Omental fat pad (tissue), 4 donors: Measurements from ENCODE around the gene FAM13A. TPM values are rescaled to one million over a fixed set of nuclear protein-coding genes. Genes with fewer than 3 reads are reported as not detected.

ENCODE experiments used
- ATAC-seq: fragments of 150-250 bp; one replicate; pipeline ENCODE4 v1.9.1; 2016; ENCODE audit warnings: mild to moderate bottlenecking, moderate library complexity; ENCODE audit not compliant: low FRiP score
- DNase-seq: peaks from one replicate; pipeline ENCODE4 v3.0.0-alpha.2; 2019; ENCODE audit warnings: low spot score
- total RNA-seq, 4 donors: library from RNA; depleted of rRNA; stranded (reverse); fragments of >200 nt; gene quantifications; one replicate each; pipeline ENCODE4 v1.1.0, GENCODE V29; 2016
- TF ChIP-seq, protein P1 (sequence below), 3 donors: fragments of 450-650 bp; IDR thresholded peaks; one replicate each; pipeline ENCODE4 v1.5.1; 2016 to 2017; ENCODE audit warnings: antibody characterized with exemption in 3 of 3, mild to moderate bottlenecking in 3 of 3, moderate library complexity in 2 of 3

Gene FAM13A
- total RNA-seq, 4 donors from 2014 or later = 48.5 to 84.2 (median 51.2) TPM

DNA sequence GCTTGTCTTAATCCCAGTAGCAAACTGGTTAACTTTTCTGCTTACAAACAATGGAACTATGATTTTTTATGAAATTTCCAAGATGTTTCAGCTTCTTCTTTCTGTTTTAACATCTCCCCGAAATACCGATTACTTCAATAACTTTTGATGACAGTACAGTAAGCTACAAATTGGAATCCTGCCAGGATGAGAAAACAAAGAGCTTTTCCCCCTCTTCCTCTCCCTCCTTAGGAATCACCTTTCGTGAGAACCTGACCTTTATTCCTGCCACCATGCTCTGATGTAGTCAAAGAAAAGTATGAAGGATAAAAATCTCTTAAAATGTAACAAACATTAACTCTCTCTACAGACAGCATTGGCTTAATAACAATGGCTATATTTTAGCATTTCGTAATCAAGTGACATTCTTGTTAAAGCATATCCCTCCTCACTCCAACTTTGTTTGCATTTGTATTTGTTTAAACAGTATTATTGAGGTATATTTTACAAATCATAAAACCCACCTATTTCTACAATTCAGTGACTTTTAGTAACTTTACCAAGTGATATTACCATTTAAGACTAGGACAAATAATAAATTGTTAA lies 210.7 kb downstream of the FAM13A start:
- TF ChIP-seq, protein P1, sequence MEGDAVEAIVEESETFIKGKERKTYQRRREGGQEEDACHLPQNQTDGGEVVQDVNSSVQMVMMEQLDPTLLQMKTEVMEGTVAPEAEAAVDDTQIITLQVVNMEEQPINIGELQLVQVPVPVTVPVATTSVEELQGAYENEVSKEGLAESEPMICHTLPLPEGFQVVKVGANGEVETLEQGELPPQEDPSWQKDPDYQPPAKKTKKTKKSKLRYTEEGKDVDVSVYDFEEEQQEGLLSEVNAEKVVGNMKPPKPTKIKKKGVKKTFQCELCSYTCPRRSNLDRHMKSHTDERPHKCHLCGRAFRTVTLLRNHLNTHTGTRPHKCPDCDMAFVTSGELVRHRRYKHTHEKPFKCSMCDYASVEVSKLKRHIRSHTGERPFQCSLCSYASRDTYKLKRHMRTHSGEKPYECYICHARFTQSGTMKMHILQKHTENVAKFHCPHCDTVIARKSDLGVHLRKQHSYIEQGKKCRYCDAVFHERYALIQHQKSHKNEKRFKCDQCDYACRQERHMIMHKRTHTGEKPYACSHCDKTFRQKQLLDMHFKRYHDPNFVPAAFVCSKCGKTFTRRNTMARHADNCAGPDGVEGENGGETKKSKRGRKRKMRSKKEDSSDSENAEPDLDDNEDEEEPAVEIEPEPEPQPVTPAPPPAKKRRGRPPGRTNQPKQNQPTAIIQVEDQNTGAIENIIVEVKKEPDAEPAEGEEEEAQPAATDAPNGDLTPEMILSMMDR (IDR thresholded peaks at IDR 0.05) = no peak

DNA sequence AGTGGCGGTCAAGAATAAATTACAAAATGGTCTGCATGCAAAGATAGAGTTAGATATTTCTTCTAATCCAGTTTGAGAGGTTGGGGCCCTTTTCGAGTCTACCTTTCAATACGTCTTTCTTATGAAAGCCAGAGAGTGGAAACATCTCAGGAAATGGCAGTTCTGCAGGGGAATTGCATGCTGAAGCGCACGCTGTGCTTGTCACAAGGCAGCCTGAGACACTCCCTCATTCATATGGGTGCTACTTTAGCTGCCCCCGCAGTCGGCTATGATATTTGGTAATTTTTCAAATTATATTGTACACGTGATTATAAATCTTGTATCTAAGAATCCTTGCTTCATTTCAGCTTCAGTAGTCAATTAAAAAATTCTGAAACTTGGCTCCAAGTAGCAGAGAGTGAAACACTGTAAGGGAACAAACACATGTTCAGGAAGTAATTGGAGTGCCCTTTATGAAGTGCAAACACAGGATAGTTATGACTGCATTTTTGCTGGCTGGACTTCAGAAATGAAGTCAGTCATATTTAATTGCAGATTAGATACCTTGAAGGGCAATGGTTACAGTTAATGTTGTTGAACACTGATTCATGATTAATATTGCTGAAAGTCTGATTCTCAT lies 213.8 kb downstream of the FAM13A start:
- TF ChIP-seq, protein P1 (IDR thresholded peaks at IDR 0.05) = no peak
- no peak for DNase-seq
- ATAC-seq = no peak

More for the DNA sequence above, 210.7 kb downstream of the FAM13A start:
- ATAC-seq (no peak), DNase-seq (no peak)

DNA sequence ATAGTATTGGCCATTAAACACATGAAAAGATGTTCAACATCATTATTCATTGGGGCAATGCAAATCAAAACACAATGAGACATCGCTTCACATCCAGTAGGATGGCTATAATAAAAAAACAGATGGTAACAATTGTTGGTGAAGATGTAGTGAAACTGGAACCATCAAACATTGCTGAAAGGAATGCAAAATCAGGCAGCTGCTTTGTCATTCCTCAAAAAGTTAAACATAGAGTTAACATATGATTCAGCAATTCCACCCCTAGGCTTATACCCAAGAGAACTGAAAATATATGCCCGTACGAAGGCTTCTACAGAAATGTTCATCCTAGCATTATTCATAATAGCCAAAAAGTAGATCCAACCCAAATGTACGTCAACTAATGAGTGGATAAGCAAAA lies 215.3 kb downstream of the FAM13A start:
- no peak for DNase-seq
- TF ChIP-seq, protein P1 (IDR thresholded peaks at IDR 0.05) = no peak

DNA sequence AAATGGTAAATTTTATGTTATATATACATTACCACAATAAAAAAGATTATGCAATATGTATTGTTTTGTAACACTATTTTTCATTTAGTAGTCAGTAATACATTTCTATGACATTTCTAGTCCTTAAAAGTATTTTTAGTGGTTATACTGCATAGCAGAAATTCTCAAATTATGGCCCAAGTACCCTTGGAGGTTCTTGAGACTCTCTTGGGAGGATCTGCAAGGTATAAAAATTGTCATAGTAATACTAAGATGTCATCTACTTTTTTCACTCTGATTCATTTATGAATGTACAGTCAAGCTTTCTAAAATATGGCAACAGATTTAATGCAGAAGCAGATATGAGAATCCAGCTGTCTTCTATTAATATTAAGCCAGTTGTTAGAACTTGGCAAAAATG lies 220.8 kb downstream of the FAM13A start:
- DNase-seq = no peak
- no peak for ATAC-seq
- TF ChIP-seq, protein P1 (IDR thresholded peaks at IDR 0.05) = no peak

More for the DNA sequence above, 215.3 kb downstream of the FAM13A start:
- no peak for ATAC-seq

DNA sequence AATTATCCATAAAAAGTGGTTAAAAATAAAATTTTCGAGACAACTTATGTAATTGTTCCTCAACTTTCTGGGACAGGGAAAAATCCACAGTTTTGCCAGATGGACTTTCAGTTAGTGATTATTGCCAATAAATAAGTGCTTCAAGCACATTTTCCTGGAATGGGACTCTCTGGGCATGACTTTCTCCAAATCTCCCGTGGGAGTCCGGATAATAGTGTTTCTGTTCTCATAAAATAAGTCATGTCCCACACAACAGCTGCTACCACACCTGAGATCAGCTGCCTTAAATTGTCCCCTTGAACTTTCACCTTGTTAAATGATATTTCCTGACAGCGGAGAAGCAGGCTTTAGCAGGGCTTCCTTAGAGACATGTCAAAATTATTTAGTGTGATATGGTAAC lies 226.0 kb downstream of the FAM13A start:
- no peak for ATAC-seq
- no peak for DNase-seq
- TF ChIP-seq, protein P1 (IDR thresholded peaks at IDR 0.05) = no peak

DNA sequence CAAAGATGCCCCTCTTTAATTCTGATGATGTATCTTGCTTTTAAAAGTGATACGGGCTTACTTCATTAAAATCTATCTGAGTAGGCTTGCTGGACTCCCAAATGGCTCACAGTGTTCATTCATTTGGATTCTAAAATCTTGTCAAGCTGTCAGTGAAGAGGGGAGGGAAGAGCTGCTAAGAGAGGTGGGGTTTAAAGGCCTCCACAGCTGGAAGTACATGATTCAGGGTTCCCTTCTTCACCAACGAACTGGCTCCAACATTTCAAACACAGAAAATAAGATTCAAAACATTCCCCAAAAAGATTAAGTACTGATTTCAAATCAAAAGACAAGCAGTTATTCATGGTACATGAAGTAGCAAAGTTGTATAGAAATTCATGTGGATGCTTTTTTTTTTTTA lies 226.4 kb downstream of the FAM13A start:
- TF ChIP-seq, protein P1 (IDR thresholded peaks at IDR 0.05) = no peak
- ATAC-seq (no peak), DNase-seq (no peak)
